ENCODE measurements around the gene GM2A. TPM values are rescaled to one million over a fixed set of nuclear protein-coding genes. Genes with fewer than 3 reads are reported as not detected.

The GM2A gene
- total RNA-seq, 3 donors from 2014 or later, result 35.1 to 58.0 (median 43.8) TPM

- intact Hi-C loops (cut with DNase I; ENCODE audit: low total_unique reads), result no loop called here
- no peak for DNase-seq (ENCODE audit: low spot score in 2 of 2)
- H3K4me1 ChIP-seq, result peaks cover 0 to under 1% of the 10 kb centered on the region in 2 donors
- H3K36me3 ChIP-seq, result no peaks in the 10 kb centered on the region
- no peaks in the 10 kb centered on the region for H3K27me3 ChIP-seq
- no peak overlapping the region for H3K27ac ChIP-seq
- no peaks in the 10 kb centered on the region for H3K9me3 ChIP-seq
- H3K4me3 ChIP-seq, result no peak overlapping the region
- TF ChIP-seq, protein P1, sequence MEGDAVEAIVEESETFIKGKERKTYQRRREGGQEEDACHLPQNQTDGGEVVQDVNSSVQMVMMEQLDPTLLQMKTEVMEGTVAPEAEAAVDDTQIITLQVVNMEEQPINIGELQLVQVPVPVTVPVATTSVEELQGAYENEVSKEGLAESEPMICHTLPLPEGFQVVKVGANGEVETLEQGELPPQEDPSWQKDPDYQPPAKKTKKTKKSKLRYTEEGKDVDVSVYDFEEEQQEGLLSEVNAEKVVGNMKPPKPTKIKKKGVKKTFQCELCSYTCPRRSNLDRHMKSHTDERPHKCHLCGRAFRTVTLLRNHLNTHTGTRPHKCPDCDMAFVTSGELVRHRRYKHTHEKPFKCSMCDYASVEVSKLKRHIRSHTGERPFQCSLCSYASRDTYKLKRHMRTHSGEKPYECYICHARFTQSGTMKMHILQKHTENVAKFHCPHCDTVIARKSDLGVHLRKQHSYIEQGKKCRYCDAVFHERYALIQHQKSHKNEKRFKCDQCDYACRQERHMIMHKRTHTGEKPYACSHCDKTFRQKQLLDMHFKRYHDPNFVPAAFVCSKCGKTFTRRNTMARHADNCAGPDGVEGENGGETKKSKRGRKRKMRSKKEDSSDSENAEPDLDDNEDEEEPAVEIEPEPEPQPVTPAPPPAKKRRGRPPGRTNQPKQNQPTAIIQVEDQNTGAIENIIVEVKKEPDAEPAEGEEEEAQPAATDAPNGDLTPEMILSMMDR (IDR thresholded peaks at IDR 0.05), result no peak
- TF ChIP-seq POLR2A (IDR thresholded peaks at IDR 0.05) (no peak), POLR2AphosphoS5 (IDR thresholded peaks at IDR 0.05) (no peak)
These were observed 33.8 kb upstream of the GM2A start for GRCh38 chr5:151219138-151219537.

DNA sequence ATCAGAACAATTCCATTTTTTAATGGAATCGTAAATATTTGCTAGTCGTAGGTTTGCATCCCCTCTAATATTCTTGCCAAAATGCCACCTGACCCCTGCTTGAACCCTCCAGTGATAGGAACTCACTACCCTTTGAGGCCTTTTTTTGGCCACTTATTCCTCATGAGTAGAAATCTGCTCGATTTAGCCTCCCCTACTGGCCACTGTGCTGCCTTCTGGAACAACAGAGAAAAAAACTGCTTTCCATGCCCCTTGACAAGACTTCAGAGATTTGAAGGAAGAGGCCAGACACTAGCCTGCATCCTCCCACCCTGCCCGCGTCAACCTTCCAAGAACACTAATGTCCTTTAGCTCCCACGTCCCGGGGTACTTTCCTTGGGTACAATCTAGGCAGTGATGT is 33.2 kb upstream of the GM2A start:
- Histone ChIP-seq H3K4me1 (peaks cover 0 to 5% of the 10 kb centered on the region in 2 donors), H3K36me3 (no peaks in the 10 kb centered on the region), H3K27ac (no peak overlapping the region), H3K4me3 (no peak overlapping the region), H3K9me3 (no peaks in the 10 kb centered on the region), H3K27me3 (no peaks in the 10 kb centered on the region)
- no peak for DNase-seq (ENCODE audit: low spot score in 2 of 2)
- TF ChIP-seq POLR2A (IDR thresholded peaks at IDR 0.05) (no peak), POLR2AphosphoS5 (IDR thresholded peaks at IDR 0.05) (no peak)
- TF ChIP-seq, protein P1 (IDR thresholded peaks at IDR 0.05), result no peak
- intact Hi-C loops (cut with DNase I; ENCODE audit: low total_unique reads), result no loop called here

DNA sequence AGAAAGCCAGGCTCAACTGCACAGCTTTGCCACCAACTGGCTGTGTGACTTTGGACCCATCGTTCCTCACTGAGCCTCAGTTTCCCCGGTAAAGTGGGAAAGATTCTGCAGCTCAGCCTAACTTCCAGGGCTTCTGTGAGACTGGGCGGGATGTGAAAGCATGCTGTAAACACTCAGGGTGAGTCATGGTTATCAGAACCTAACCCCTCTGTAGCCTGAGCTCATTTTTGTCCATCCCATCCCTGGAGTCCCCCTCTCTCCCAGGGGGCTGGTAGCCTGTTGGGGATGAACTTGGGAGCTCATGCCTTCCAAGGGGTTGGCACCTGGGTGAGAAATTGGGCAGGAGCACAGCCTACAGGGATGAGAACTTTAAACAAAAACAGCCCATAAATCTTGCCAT is 31.4 kb upstream of the GM2A start:
- H3K9me3 ChIP-seq, result no peaks in the 10 kb centered on the region
- TF ChIP-seq POLR2AphosphoS5 (IDR thresholded peaks at IDR 0.05) (no peak), POLR2A (IDR thresholded peaks at IDR 0.05) (no peak)
- TF ChIP-seq, protein P1 (IDR thresholded peaks at IDR 0.05), result no peak
- H3K27me3 ChIP-seq, result no peaks in the 10 kb centered on the region
- peaks cover 0 to 5% of the 10 kb centered on the region in 2 donors for H3K4me1 ChIP-seq
- peak overlapping the region; percentile 37 to 74 for H3K27ac ChIP-seq
- intact Hi-C loops (cut with DNase I; ENCODE audit: low total_unique reads), result no loop called here
- H3K36me3 ChIP-seq, result no peaks in the 10 kb centered on the region
- peak overlapping the region in 1 of 3 donors; percentile 83 for H3K4me3 ChIP-seq
- DNase-seq (ENCODE audit: low spot score in 2 of 2), result no peak

GRCh38 chr5:151222054-151222789 is 30.8 kb upstream of the GM2A start:
- Histone ChIP-seq H3K36me3 (no peaks in the 10 kb centered on the region), H3K4me3 (peak overlapping the region; percentile 64 to 91 (median 83)), H3K4me1 (peaks cover 0 to 5% of the 10 kb centered on the region in 2 donors), H3K27ac (peak overlapping the region; percentile 37 to 74), H3K27me3 (no peaks in the 10 kb centered on the region), H3K9me3 (no peaks in the 10 kb centered on the region)
- intact Hi-C loops (cut with DNase I; ENCODE audit: low total_unique reads), result no loop called here
- DNase-seq (ENCODE audit: low spot score in 2 of 2), result no peak
- no peak for TF ChIP-seq POLR2AphosphoS5 (IDR thresholded peaks at IDR 0.05)
- TF ChIP-seq, protein P1 (IDR thresholded peaks at IDR 0.05), result no peak
- no peak for TF ChIP-seq POLR2A (IDR thresholded peaks at IDR 0.05)

GRCh38 chr5:151222790-151223446 is 30.1 kb upstream of the GM2A start:
- intact Hi-C loops (cut with DNase I; ENCODE audit: low total_unique reads), result no loop called here
- Histone ChIP-seq H3K36me3 (no peaks in the 10 kb centered on the region), H3K9me3 (no peaks in the 10 kb centered on the region), H3K27me3 (no peaks in the 10 kb centered on the region), H3K4me3 (peak overlapping the region; percentile 64 to 91 (median 83)), H3K27ac (peak overlapping the region; percentile 34 to 74), H3K4me1 (peaks cover 0 to 5% of the 10 kb centered on the region in 2 donors)
- no peak for TF ChIP-seq POLR2A (IDR thresholded peaks at IDR 0.05)
- TF ChIP-seq, protein P1 (IDR thresholded peaks at IDR 0.05), result no peak
- no peak for TF ChIP-seq POLR2AphosphoS5 (IDR thresholded peaks at IDR 0.05)
- no peak for DNase-seq (ENCODE audit: low spot score in 2 of 2)

All from breast epithelium (tissue), 4 donors.